ENCODE measurements around the gene SNTA1. TPM values are rescaled to one million over a fixed set of nuclear protein-coding genes. Genes with fewer than 3 reads are reported as not detected.
A peak's percentile ranks its signal among the peaks of the same experiment; 100 is the strongest.
"Not testable (repeated sequence)": the region's sequence is repeated elsewhere in the genome, so short reads cannot be mapped to it uniquely, and the experiment has no call there.

SNTA1 gene
- total and polyA plus RNA-seq, 8 donors, result 6.1 to 12.7 (median 10.2) TPM

DNA sequence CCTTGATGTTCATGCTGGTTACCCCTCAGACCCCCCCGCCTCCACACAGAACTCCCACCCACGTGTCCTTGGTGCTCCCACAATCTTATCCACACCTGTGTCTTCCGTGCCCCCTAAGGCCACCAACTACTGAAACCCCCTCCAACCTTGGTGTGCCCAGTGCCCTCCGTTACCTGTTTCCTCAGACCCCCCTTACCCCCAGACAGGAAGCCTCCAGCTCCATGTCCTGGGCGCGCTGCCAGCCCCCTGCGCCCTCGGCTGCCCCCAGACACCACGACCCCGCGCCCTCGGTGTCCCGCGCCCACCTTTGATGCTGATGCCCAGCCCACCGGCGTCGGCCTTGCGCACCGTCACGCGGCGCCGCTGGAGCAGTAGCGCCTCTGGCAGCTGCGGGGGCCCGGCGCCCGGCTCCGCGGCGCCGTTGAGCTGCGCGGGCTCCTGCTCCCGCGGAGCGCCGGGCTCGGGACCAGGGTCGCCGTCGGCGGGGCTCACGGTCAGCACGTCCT is 504 bp downstream of the SNTA1 start:
- Histone ChIP-seq H3K4me1 (peaks cover 0 to 16% of the 10 kb centered on the region in 2 donors), H3K36me3 (no peaks in the 10 kb centered on the region), H3K9me3 (no peaks in the 10 kb centered on the region), H3K4me3 (peak overlapping the region; percentile 55 to 79), H3K27me3 (peaks cover 0 to 11% of the 10 kb centered on the region in 2 donors), H3K27ac (peak overlapping the region in 1 of 2 donors; percentile 58)
- peak in 2 of 4 donors; percentile 36 to 38 for DNase-seq
- intact Hi-C loops (cut with DNase I), result no loop called here
- TF ChIP-seq, protein P1, sequence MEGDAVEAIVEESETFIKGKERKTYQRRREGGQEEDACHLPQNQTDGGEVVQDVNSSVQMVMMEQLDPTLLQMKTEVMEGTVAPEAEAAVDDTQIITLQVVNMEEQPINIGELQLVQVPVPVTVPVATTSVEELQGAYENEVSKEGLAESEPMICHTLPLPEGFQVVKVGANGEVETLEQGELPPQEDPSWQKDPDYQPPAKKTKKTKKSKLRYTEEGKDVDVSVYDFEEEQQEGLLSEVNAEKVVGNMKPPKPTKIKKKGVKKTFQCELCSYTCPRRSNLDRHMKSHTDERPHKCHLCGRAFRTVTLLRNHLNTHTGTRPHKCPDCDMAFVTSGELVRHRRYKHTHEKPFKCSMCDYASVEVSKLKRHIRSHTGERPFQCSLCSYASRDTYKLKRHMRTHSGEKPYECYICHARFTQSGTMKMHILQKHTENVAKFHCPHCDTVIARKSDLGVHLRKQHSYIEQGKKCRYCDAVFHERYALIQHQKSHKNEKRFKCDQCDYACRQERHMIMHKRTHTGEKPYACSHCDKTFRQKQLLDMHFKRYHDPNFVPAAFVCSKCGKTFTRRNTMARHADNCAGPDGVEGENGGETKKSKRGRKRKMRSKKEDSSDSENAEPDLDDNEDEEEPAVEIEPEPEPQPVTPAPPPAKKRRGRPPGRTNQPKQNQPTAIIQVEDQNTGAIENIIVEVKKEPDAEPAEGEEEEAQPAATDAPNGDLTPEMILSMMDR (IDR thresholded peaks at IDR 0.05), result no peak
- ATAC-seq, result peak; percentile 6

DNA sequence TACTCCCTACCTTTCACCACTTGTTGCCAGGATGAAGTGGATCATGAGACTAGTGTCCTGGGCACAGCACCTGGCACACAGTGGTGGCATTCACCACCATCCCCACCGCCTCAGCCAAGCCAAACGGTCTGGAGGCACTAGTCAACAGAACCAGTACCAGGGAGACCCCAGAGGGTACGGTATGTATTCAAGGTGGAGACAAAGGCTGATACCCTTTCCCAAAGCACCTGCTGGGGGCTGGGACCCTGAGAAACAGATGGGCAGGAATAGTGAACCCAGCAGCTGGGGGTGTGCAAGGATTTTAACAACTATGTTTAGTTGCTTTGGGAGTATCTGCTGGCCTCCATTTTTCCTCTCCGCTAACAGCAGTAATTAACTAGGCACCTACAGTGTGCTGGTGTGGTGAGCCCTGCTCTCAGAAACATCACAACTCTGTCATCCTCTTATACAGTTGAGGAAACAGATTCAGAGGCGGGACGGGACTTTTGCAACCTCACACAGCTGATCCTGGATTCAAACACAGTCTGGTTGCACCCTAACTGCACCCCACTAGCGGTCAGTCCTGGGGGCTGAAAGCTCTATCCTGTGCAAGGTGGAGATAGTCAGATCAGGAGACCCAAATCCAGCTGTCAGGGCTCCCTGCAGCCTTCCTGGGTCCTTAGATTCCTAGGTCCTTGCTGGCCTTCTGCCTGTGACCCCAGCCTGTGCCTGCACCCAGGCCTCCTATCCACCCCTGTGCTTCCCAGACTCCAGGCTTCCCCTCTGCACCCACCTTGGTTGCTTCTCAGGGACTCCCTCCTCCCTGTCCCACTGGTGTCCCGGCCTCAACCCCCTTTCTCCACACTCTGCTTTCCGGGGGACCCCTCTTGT is 1.2 kb downstream of the SNTA1 start:
- Histone ChIP-seq H3K27ac (no peak overlapping the region), H3K27me3 (peaks cover 0 to 11% of the 10 kb centered on the region in 2 donors), H3K4me3 (peak overlapping the region in 1 of 2 donors; percentile 79), H3K9me3 (no peaks in the 10 kb centered on the region), H3K36me3 (no peaks in the 10 kb centered on the region), H3K4me1 (peaks cover 0 to 16% of the 10 kb centered on the region in 2 donors)
- TF ChIP-seq, protein P1 (IDR thresholded peaks at IDR 0.05), result no peak
- DNase-seq (no peak), ATAC-seq (no peak)
- intact Hi-C loops (cut with DNase I), result no loop called here

DNA sequence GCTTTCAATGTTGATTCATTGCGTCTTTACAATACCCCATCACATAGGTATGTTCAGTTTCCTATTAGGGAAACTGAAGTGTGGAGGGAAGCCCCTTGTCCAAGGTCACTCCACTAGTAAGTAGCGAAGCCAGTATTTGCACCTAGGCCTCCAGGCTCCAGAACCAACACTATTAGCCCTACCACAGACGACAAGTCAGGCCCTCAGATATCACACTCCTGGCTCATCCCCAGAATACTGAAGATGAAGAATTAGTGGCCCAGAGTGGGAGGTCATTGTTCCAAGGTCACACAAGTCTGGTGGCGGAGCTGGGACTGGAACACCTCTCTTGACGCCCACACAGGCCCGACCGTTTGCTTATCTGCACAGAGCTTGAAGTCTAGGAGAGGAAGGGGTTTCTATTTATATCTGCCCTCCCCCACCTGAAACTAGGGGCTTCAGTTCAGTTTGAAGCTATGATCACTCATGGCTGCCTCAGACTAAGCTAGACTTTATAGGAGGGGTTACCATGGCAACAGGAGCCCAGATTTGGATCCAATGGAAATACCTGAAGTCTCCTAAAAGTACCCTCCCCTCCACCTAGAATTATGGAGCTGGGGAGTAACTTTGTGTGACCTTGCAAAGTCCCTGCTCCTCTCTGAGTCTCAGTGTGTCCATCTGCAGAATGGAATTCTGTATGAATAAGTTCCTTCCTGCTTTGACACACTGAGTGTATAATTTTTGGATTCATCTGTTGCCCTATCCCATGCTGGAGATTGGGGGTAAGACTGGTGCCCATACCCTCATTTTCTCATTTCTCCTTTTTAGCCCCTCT is 2.2 kb downstream of the SNTA1 start:
- TF ChIP-seq, protein P1 (IDR thresholded peaks at IDR 0.05), result no peak
- ATAC-seq, result no peak
- no peak overlapping the region for H3K4me3 ChIP-seq
- H3K4me1 ChIP-seq, result peaks cover 0 to 16% of the 10 kb centered on the region in 2 donors
- intact Hi-C loops (cut with DNase I), result no loop called here
- no peak overlapping the region for H3K27ac ChIP-seq
- no peak for DNase-seq
- no peaks in the 10 kb centered on the region for H3K9me3 ChIP-seq
- no peaks in the 10 kb centered on the region for H3K36me3 ChIP-seq
- peaks cover 0 to 11% of the 10 kb centered on the region in 2 donors for H3K27me3 ChIP-seq

DNA sequence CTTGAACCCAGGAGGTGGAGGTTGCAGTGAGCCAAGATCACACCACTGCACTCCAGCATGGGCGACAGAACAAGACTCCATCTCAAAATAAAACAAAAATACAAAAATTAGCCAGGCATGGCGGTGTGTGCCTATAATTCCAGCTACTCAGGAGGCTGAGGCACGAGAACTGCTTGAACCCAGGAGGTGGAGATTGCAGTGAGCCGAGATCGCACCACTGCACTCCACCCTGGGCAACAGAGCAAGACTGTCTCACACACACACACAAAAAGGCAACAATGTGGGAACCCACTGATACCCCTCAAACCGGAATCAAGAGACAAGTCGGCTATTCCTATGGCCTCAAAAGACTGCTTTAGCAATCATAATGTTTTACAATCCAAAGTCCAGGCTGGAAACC is 3.0 kb downstream of the SNTA1 start:
- H3K9me3 ChIP-seq; H3K4me3 ChIP-seq; intact Hi-C loops (cut with DNase I); H3K36me3 ChIP-seq; ATAC-seq; DNase-seq; H3K27ac ChIP-seq: not testable (repeated sequence)
- Histone ChIP-seq H3K4me1 (peaks cover 0 to 16% of the 10 kb centered on the region in 2 donors), H3K27me3 (peaks cover 0 to 11% of the 10 kb centered on the region in 2 donors)

DNA sequence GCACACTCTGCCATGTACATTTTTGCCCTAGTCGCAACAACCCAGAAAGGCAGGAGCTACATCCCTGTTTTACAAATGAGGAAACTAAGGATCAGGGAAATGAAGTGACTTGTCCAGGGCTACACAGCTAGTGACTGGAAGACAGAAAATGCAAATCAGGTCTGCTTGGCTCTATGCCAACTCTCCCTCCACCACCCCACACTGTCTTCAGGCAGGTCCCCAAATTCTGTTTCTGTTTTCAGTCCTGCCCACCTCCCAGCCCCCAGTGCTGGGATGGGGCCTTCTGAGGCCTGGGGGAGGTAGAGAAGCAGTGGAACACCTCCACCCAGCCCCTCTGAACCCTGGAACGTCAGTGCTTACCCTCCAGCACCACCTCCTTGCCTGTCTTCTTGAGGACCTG is 5.1 kb downstream of the SNTA1 start:
- no peak for ATAC-seq
- Histone ChIP-seq H3K4me1 (peaks cover 0 to 9% of the 10 kb centered on the region in 2 donors), H3K27me3 (peaks cover 0 to 11% of the 10 kb centered on the region in 2 donors), H3K9me3 (no peaks in the 10 kb centered on the region), H3K4me3 (no peak overlapping the region), H3K36me3 (no peaks in the 10 kb centered on the region), H3K27ac (no peak overlapping the region)
- no peak for DNase-seq
- intact Hi-C loops (cut with DNase I), result no loop called here
- TF ChIP-seq, protein P1 (IDR thresholded peaks at IDR 0.05), result no peak

Measured in left lung (tissue), 10 donors.